ENCODE measurements around the gene CAP1.

DNA sequence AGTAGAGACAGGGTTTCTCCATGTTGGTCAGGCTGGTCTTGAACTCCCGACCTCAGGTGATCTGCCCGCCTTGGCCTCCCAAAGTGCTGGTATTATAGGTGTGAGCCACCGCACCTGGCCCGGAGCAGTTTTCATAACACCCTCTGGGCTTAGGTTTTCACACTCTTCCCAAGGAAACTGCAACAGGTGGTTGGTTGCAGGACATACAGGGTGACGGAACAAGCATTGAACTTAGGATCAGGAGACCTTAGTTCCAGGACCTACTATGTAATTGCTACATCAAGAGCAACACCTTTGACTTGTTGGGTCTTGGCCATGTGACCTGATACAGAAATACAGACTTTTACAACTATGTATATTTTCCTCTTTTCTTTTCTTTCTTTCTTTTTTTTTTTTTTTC is 47.6 kb upstream of the CAP1 start:
- TF ChIP-seq, protein P1, sequence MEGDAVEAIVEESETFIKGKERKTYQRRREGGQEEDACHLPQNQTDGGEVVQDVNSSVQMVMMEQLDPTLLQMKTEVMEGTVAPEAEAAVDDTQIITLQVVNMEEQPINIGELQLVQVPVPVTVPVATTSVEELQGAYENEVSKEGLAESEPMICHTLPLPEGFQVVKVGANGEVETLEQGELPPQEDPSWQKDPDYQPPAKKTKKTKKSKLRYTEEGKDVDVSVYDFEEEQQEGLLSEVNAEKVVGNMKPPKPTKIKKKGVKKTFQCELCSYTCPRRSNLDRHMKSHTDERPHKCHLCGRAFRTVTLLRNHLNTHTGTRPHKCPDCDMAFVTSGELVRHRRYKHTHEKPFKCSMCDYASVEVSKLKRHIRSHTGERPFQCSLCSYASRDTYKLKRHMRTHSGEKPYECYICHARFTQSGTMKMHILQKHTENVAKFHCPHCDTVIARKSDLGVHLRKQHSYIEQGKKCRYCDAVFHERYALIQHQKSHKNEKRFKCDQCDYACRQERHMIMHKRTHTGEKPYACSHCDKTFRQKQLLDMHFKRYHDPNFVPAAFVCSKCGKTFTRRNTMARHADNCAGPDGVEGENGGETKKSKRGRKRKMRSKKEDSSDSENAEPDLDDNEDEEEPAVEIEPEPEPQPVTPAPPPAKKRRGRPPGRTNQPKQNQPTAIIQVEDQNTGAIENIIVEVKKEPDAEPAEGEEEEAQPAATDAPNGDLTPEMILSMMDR (IDR thresholded peaks at IDR 0.05), result no peak
- no peak for TF ChIP-seq POLR2A (IDR thresholded peaks at IDR 0.05)

Data from testis (tissue), 2 donors.